HepG2 (cell line): ENCODE data around the gene LRPPRC. TPM values are rescaled to one million over a fixed set of nuclear protein-coding genes. Genes with fewer than 3 reads are reported as not detected.

Experiments used
- CHCHD3 ChIP-seq: sonication (generic); formaldehyde crosslinking; IDR thresholded peaks from 2 replicates; pipeline ENCODE4 v1.8.0; 2022; ENCODE audit warnings: mild to moderate bottlenecking, missing genetic modification reagents, moderate library complexity
- DZIP1 ChIP-seq: sonication (generic); formaldehyde crosslinking; IDR thresholded peaks from 2 replicates; pipeline ENCODE4 v1.5.0; 2020; ENCODE audit warnings: mild to moderate bottlenecking, missing genetic modification reagents
- ELF1 ChIP-seq: sonication (generic); formaldehyde crosslinking; IDR thresholded peaks from 2 replicates; pipeline ENCODE4 v1.4.0; 2020; ENCODE audit warnings: missing genetic modification reagents
- EP300 ChIP-seq, 3 experiments: sonication (generic) in 1 of 3; formaldehyde crosslinking in 1 of 3; IDR thresholded peaks; 2 replicates each; pipeline versions ENCODE4 v1.5.1 to v1.6.1; 2011 to 2020; ENCODE audit warnings: low read depth in 2 of 3, low read length in 2 of 3, borderline replicate concordance in 1 of 3, improper control_type of control experiment in 1 of 3, mild to moderate bottlenecking in 1 of 3, missing genetic modification reagents in 1 of 3, moderate library complexity in 1 of 3
- FOXK2 ChIP-seq: fragments of 450-650 bp; IDR thresholded peaks from 2 replicates; pipeline ENCODE4 v1.6.1; 2016
- GATAD2A ChIP-seq: IDR thresholded peaks from 2 replicates; pipeline ENCODE4 v1.6.1; 2016
- IRF1 ChIP-seq: sonication (generic); formaldehyde crosslinking; IDR thresholded peaks from 2 replicates; pipeline ENCODE4 v1.4.0; 2020; ENCODE audit warnings: low read depth, mild to moderate bottlenecking, missing genetic modification reagents
- KDM3A ChIP-seq: IDR thresholded peaks from 2 replicates; pipeline ENCODE4 v1.6.1; 2018; ENCODE audit warnings: low read depth, missing compliant biosample characterization
- LCORL ChIP-seq, 2 experiments: fragments of 450-650 bp in 1 of 2; sonication (generic) in 1 of 2; formaldehyde crosslinking in 1 of 2; IDR thresholded peaks; 2 replicates each; pipeline versions ENCODE4 v1.5.0 to v1.6.1; 2017 to 2020; ENCODE audit warnings: antibody characterized with exemption in 1 of 2, missing genetic modification reagents in 1 of 2
- PREB ChIP-seq: sonication (generic); formaldehyde crosslinking; IDR thresholded peaks from 2 replicates; pipeline ENCODE4 v1.4.0; 2020; ENCODE audit warnings: missing genetic modification reagents
- SPEN ChIP-seq: sonication (generic); formaldehyde crosslinking; IDR thresholded peaks from 2 replicates; pipeline ENCODE4 v1.5.1; 2020; ENCODE audit warnings: low read depth, mild to moderate bottlenecking, missing genetic modification reagents
- ZBTB20 ChIP-seq: sonication (generic); formaldehyde crosslinking; IDR thresholded peaks from 2 replicates; pipeline ENCODE4 v1.8.1; 2023; ENCODE audit warnings: missing genetic modification reagents, low read depth, mild to moderate bottlenecking, borderline replicate concordance
- ZBTB49 ChIP-seq: sonication (generic); formaldehyde crosslinking; IDR thresholded peaks from 2 replicates; pipeline ENCODE4 v1.4.0; 2020; ENCODE audit warnings: missing genetic modification reagents, borderline replicate concordance
- ZFY ChIP-seq: sonication (generic); formaldehyde crosslinking; IDR thresholded peaks from 2 replicates; pipeline ENCODE4 v1.4.0; 2020; ENCODE audit warnings: missing genetic modification reagents
- ZNF329 ChIP-seq: sonication (generic); formaldehyde crosslinking; IDR thresholded peaks from 2 replicates; pipeline ENCODE4 v1.9.0; 2021; ENCODE audit warnings: low read depth, mild to moderate bottlenecking, missing genetic modification reagents
- ZNF354B ChIP-seq: sonication (generic); formaldehyde crosslinking; IDR thresholded peaks from 2 replicates; pipeline ENCODE4 v1.8.0; 2022; ENCODE audit warnings: mild to moderate bottlenecking, missing genetic modification reagents
- ZNF451 ChIP-seq: sonication (generic); formaldehyde crosslinking; IDR thresholded peaks from 2 replicates; pipeline ENCODE4 v1.5.0; 2020; ENCODE audit warnings: mild to moderate bottlenecking, missing genetic modification reagents
- ZNF503 ChIP-seq: sonication (generic); formaldehyde crosslinking; IDR thresholded peaks from 2 replicates; pipeline ENCODE4 v1.4.0; 2020; ENCODE audit warnings: missing genetic modification reagents
- ZNF614 ChIP-seq: IDR thresholded peaks from 2 replicates; pipeline ENCODE4 v1.6.1; 2018; ENCODE audit warnings: missing biosample characterization, missing genetic modification reagents, inconsistent platforms, borderline replicate concordance
- ZNF652 ChIP-seq: IDR thresholded peaks from 2 replicates; pipeline ENCODE4 v1.6.1; 2016; ENCODE audit warnings: low read depth, borderline replicate concordance
- ZNF660 ChIP-seq: sonication (generic); formaldehyde crosslinking; IDR thresholded peaks from 2 replicates; pipeline ENCODE4 v1.5.1; 2020; ENCODE audit warnings: mild to moderate bottlenecking, low read depth, missing genetic modification reagents, borderline replicate concordance
- polyA plus RNA-seq, 8 experiments: library from polyadenylated mRNA; depleted of rRNA in 3 of 8; stranded (reverse) in 7 of 8; unstranded in 1 of 8; fragments of >200 nt; fragmentation: Illumina TruSeq in 4 of 8; extraction: Trizol in 4 of 8; gene quantifications; 2 replicates each; pipeline versions ENCODE4 v1.2.1 to v1.2.3, GENCODE V29; 2011 to 2016; ENCODE audit warnings: low read depth in 4 of 8, missing spikeins in 1 of 8, mixed read lengths in 1 of 8; ENCODE audit not compliant: insufficient read depth in 1 of 8
- total RNA-seq, 5 experiments: library from RNA; depleted of rRNA; stranded (reverse); fragments of >200 nt; fragmentation: Illumina TruSeq; extraction: Trizol; gene quantifications; 2 replicates each; pipeline ENCODE4 v1.2.3, GENCODE V29; 2016; ENCODE audit warnings: low read depth in 1 of 5

Gene LRPPRC
- total and polyA plus RNA-seq, 2 of the 13 experiments (the other 11 are each of a cell fraction or from before 2014, with no cell fraction given), result 117 to 167 TPM

- TF ChIP-seq IRF1 (CRISPR knock-in tag), result no peak
- 0 out of 2 replicates have a peak, but pooled peaks have one; percentile 32 for TF ChIP-seq KDM3A (CRISPR knock-in tag)
- TF ChIP-seq ZNF354B (CRISPR knock-in tag), result no peak
- TF ChIP-seq ZBTB49 (CRISPR knock-in tag), result peak; percentile 98
- no peak for TF ChIP-seq EP300 (IDR thresholded peaks at IDR 0.05; ENCODE audit: low read depth in 2 of 2, low read length in 2 of 2)
- TF ChIP-seq EP300 (CRISPR knock-in tag; IDR thresholded peaks at IDR 0.05; ENCODE audit: borderline replicate concordance), result no peak
- no peak for TF ChIP-seq SPEN (CRISPR knock-in tag)
- no peak for TF ChIP-seq ELF1
- 0 out of 2 replicates have a peak, but pooled peaks have one; percentile 45 for TF ChIP-seq CHCHD3 (CRISPR knock-in tag)
- TF ChIP-seq ZBTB20, result peak; percentile 61; the same call in 1 of the 2 replicates
- TF ChIP-seq ZNF451 (CRISPR knock-in tag), result no peak
- TF ChIP-seq LCORL (IDR thresholded peaks at IDR 0.05), result no peak
- TF ChIP-seq LCORL (CRISPR knock-in tag; IDR thresholded peaks at IDR 0.05), result no peak
- no peak for TF ChIP-seq ZNF329
- no peak; the same call in 1 of the 2 replicates for TF ChIP-seq DZIP1 (CRISPR knock-in tag)
- peak; percentile 43; the same call in 1 of the 2 replicates for TF ChIP-seq ZNF652
- TF ChIP-seq ZFY (CRISPR knock-in tag), result 0 out of 2 replicates have a peak, but pooled peaks have one; percentile 25
- peak; percentile 80; the same call in 1 of the 2 replicates for TF ChIP-seq ZNF614 (CRISPR knock-in tag)
- no peak for TF ChIP-seq ZNF660 (CRISPR knock-in tag)
- no peak for TF ChIP-seq FOXK2
- TF ChIP-seq PREB (CRISPR knock-in tag), result no peak
- peak; percentile 65; the same call in 1 of the 2 replicates for TF ChIP-seq GATAD2A (CRISPR knock-in tag)
- no peak; the same call in 1 of the 2 replicates for TF ChIP-seq ZNF503 (CRISPR knock-in tag)
Observed at GRCh38 chr2:44016282-44016681, 20.5 kb upstream of the LRPPRC start (continued).
